Head of caudate nucleus (tissue), 42 donors: ENCODE results near the gene POU2AF3.

Experiments
- DNase-seq, 42 donors: peaks; one replicate each; pipeline versions ENCODE4 v3.0.0 to v3.0.0-alpha.2; 2020 to 2021; ENCODE audit warnings: mixed read lengths in 7 of 42
- intact Hi-C: fragments of 100-400 bp; cut with DNase I; formaldehyde crosslinking; loops from one replicate; pipeline ENCODE4 v1.15.0; 2022

POU2AF3 gene

GRCh38 chr11:111322534-111322933, 24.2 kb downstream of the POU2AF3 start:
- no peak for DNase-seq
- intact Hi-C loops, result no loop called here

- intact Hi-C loops, result no loop called here
- peak in 2 of 42 donors; percentile 8 to 25 for DNase-seq
Measured at GRCh38 chr11:111324277-111324720, 26.0 kb downstream of the POU2AF3 start.

GRCh38 chr11:111325259-111325658, 26.9 kb downstream of the POU2AF3 start:
- DNase-seq, result no peak
- intact Hi-C loops, result no loop called here

GRCh38 chr11:111326824-111327223, 28.5 kb downstream of the POU2AF3 start:
- no peak for DNase-seq
- intact Hi-C loops, result no loop called here

- DNase-seq, result peak in 2 of 42 donors; percentile 12 to 23
- intact Hi-C loops, result no loop called here
Measured at GRCh38 chr11:111327908-111328624, 29.7 kb downstream of the POU2AF3 start.

GRCh38 chr11:111329306-111330204, 31.2 kb downstream of the POU2AF3 start:
- intact Hi-C loops, result no loop called here
- DNase-seq, result peak in 27 of 42 donors; percentile 11 to 76 (median 44)

GRCh38 chr11:111330234-111330893, 32.0 kb downstream of the POU2AF3 start:
- no peak for DNase-seq
- intact Hi-C loops, result no loop called here

GRCh38 chr11:111331711-111332479, 33.5 kb downstream of the POU2AF3 start:
- intact Hi-C loops, result no loop called here
- DNase-seq, result no peak

GRCh38 chr11:111334532-111335502, 36.5 kb downstream of the POU2AF3 start:
- intact Hi-C loops, result no loop called here
- DNase-seq, result no peak

- intact Hi-C loops, result no loop called here
- no peak for DNase-seq
Measured at GRCh38 chr11:111335549-111335948, 37.2 kb downstream of the POU2AF3 start.

GRCh38 chr11:111336062-111336461, 37.7 kb downstream of the POU2AF3 start:
- no peak for DNase-seq
- intact Hi-C loops, result no loop called here

GRCh38 chr11:111336582-111337256, 38.4 kb downstream of the POU2AF3 start:
- no peak for DNase-seq
- intact Hi-C loops, result no loop called here

GRCh38 chr11:111339758-111340388, 41.5 kb downstream of the POU2AF3 start:
- intact Hi-C loops, result no loop called here
- DNase-seq, result no peak

- DNase-seq, result peak in 1 of 42 donors; percentile 8
- intact Hi-C loops, result no loop called here
Measured at GRCh38 chr11:111342329-111342728, 44.0 kb downstream of the POU2AF3 start.

GRCh38 chr11:111344032-111344431, 45.7 kb downstream of the POU2AF3 start:
- DNase-seq, result peak in 1 of 42 donors; percentile 35
- intact Hi-C loops, result no loop called here

GRCh38 chr11:111347002-111347722, 48.8 kb downstream of the POU2AF3 start:
- intact Hi-C loops, result no loop called here
- no peak for DNase-seq
